CD4-positive, alpha-beta T cell treated with Interleukin-4 for 1 hour (primary cell): ENCODE results near the gene ARHGEF33.

ENCODE experiments used
- DNase-seq, 2 donors: peaks; one replicate each; pipeline ENCODE4 v3.0.0-alpha.2; 2020 to 2022

Gene ARHGEF33

DNA sequence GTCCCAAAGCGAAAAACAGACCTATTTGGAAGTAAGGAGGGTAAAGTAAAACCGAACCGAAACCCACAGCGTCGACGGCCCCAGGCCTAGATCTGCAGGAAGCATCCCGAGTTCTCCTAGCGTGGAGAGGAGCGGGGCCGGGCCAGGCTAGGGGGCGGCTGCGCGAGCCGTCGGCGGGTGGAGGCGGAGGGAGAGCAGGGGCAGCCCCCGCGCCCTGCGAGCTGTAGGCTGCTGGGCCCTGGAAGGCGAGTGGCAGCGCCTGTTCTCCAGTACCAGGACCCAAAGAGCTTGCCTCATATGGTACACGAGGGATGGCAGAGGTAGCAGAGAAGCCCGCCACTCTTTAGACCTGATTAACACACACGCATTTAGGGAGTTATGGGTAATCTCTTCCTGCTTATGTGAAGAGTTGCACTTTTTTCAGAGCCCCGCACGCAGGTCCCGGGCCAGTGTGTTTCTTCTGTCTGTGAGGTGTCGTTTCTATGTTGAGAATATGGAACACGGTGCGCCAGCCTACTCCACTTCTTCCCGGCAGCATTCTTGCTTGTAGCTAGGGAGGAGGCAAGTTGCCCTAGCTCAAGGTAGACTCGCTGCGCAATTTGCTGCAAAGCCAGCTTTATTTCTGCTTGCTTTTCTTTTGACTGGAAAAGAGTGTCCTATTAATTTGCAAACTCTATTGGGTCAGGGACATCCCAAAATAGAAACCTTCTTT lies 71.1 kb downstream of the ARHGEF33 start:
- DNase-seq, result no peak

DNA sequence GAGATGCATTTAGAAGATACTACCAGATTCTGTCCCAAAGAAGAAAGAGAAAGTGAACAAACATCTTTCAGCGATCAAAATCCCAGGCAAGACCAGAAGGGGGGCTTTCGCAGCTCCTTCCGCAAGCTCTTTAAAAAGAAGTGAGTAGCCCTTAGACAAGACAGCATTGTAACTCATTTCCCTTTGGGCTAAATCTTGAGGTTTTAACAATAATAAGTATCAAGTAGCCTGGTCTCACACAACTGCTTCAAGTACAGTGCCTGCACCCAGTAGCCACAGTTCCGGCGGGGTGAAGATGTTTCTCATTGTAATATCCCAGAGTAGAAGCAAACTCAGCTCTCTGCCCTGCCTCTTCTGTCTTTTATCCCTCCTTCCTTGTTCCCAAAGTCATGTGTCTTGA lies 76.3 kb downstream of the ARHGEF33 start:
- DNase-seq, result no peak

DNA sequence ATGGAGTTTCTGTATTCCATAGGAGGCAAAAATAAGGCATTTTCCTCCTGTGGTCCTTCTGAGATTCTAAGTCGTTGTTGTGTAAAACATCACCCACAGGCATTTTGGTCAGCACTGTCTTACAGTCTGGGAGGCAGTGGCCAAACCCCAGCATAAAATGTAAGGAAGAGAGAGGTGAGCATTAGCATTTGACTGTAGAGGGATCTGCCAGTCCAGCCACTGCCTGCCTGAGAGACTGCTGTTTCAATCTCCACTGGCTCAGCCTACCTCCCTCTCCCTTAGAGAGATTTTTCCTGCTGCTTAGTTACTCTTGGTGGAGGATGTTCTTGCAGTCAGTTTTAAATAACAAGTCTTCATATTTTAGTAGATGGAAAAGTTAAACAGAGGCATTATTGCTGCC lies 77.0 kb downstream of the ARHGEF33 start:
- no peak for DNase-seq

DNA sequence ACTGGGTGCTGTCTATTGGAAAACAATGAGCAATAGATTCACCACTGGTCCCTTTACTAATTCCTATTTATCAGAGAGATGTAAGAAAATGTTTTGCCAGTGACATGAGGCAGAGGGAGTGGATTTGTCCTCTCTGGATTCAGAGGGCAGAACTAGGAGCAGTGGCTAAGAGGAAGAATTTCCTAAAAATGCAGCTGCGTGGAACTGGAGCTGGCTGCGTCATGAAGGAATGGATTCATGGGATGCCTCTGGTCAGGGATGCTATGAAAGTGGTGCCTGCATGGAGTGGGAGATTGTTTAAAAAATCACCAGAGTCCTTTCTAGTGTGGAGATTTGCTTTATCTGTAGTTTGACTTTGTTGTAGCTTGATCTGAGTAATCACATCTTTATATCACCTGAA lies 78.3 kb downstream of the ARHGEF33 start:
- DNase-seq, result no peak

DNA sequence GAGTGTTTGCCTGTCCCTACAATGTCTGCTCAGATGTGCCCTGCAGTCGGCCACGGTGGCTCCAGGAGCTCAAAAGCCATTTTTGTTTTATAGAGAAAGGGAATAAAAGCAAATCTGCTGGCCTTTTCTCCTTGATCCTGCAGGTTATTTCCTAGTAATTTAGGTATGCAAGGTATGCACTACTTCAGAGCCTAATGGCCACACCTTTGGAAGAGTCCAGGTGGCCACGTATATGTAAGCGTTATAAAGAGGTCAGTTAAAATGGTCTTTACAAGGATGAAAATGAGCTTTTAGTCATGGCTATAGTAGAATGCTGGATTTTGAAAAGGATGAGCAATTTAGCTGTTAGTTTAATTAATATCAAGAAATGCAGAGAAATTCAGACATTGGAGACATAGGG lies 81.7 kb downstream of the ARHGEF33 start:
- no peak for DNase-seq

DNA sequence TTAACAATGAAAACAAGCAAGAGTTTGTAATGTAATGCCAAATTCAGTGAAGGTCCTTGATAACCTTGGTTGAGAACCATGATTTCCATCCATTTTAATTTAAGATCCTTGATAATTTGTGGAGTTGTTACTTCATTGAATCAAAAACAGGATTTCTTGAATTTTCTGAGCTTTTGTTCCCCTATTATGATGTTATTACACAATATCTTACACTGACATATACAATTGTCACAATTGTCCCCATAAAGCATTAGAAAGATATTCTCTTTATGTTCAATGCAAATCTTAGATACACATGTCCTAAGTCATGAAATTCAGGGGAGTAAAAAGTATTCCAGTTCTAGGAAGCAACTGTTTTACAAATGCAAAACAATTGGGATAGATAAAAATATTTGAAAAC lies 83.6 kb downstream of the ARHGEF33 start:
- no peak for DNase-seq

DNA sequence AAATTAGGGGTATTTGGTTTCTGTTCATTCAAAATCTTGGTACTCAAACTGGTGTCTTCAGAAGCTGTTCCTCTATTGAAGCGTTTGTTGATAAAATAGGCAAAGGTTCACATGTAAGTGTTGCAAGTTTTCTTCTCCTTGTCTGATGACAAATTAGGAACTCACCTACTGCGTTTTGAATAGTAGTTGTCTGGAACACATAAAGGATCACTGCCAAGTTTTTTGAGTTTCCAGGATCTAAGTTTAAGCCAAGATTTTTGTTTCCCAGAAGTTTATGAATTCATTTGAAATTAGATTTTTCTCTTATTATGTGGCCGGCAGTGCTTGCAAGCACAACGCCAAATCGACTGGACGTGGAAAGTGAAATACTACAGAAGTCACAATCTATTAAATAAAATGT lies 85.4 kb downstream of the ARHGEF33 start:
- DNase-seq, result no peak

DNA sequence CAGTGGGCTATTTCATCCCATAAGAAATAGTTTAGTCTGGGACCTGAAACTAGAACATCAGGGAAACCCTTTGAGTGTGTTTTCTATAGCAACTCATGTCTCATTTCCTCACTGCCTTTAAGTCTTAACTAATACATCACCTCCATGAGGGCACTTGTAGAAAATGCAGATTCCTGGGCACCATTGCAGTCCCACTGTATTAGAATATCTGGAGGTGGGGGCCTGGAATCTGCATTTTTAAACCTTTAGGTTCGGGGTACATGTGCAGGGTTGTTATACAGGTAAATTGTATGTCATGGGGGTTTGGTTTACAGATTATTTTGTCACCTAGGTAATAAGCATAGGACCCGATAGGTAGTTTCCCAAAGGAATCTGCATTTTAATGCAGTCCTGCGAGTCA lies 87.4 kb downstream of the ARHGEF33 start:
- no peak for DNase-seq

DNA sequence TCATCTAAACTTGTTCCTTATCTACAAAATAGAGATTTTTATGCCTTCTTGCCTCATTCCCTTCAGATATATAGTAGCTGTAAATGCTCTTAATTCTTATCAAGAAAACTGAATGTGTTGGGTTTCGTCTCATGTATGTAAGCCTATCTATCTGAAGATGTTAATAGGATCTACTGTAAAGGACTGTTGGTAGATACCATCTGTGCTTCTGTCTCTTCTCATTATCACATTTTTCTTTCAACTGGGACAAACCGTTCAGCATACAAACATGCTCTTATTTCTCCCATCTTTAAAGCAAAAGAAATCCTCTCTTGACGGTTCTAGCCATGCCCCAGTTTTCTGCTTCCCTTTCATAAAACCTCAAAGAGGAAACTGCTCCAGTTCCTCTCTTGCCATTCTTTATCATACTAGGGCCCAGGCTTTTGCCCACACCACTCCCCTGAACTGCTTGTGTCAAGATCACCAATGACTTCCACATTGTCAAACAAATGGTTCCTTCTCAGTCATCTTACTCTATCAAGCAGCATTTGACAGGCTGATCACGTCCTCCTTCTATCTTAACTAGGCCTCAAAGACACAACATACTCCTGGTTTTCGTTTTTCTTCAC lies 88.7 kb downstream of the ARHGEF33 start:
- DNase-seq, result no peak

DNA sequence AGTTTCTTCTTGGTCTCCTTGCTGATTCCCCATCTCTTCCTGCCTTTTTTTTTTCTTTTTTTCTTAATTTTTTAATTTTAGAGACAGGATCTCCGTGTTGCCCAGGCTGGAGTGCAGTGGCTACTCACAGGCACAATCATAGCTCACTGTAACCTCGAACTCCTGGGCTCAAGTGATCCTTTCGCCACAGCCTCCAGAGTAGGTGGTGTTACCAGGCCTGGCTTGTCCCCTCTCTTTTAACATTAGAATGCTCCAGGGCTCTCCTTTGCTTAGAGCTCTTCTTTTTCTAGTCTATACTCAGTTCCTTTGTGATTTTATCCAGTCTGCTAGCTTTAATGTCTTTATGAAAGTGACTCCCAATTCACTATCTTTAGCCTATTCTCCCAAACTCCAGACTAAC lies 89.2 kb downstream of the ARHGEF33 start:
- no peak for DNase-seq

DNA sequence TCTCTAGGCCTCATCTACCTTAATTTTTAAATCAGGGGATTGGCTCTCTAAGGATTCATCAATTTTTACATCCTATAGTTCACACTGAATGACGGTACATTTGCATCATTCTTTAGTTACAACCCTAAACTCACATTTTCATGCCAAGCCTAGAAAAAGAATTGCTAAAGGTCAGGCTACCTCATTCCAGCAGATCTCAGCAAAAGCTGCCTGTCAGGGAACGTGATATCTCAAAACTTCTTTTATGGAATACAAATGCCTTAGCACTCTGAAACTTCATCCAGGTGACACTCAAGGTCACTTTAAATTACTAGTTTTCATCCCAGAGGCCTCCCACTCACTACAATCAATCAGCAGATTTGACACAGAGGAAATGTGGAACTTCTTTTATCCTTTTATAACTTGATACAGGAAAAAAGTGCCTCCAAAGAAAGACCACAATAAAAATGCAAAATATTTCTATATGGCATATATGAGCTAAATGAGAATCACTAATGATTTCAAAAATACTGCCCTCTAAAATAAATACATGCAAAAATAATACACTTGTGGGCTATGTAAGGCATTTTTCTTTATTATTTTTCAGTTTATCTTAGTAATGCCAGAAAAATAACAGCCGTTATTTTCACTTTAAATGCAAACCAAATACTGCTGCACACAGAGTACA lies 91.5 kb downstream of the ARHGEF33 start:
- DNase-seq, result no peak

DNA sequence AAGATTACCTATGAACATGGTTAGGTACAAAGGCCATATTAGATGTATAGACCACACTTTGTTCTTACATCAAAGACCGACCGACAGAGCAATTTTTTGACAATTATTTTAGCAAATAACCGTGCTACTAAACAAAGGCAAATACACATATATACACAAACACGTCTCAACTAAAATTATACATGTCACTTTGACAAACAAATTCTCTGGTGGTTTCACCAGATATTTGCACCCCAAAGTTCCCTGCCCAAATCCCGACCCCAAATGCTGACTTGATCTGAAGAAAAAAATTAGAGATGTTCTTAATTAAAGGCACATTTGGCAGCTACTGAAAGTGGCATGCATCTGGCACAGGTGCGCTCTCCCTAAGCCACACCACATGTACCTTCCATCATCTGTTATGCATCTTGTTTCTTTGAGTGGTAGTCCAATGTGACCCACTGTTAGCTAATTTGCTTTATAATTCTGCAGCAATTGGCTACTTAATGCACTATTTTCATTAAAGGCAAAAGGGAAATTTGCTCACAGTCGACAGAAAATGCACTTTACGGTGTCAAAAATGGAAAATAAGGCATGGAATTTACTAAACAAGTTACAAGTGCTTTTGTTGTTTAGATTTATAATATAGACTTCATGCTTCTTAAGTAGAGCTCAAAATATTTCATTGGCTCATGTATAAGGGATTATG lies 92.1 kb downstream of the ARHGEF33 start:
- DNase-seq, result no peak

DNA sequence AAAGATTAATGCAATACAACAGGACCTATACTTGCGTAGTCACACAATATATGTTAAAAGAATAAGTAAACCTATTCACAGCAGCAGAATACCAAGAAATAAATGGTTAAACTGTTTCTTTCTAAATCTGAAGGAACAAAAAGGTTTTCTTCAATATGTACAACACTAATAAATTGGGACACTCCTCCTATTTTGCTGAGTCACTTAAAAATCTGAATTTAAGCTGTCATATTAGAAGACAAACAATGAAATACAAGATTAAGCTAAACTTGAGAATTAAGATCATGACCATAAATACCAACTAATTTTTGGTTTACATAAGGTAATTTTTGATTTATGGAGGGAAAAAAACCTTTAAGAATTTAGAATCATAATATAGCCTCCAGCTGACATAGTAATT lies 92.8 kb downstream of the ARHGEF33 start:
- DNase-seq, result no peak

DNA sequence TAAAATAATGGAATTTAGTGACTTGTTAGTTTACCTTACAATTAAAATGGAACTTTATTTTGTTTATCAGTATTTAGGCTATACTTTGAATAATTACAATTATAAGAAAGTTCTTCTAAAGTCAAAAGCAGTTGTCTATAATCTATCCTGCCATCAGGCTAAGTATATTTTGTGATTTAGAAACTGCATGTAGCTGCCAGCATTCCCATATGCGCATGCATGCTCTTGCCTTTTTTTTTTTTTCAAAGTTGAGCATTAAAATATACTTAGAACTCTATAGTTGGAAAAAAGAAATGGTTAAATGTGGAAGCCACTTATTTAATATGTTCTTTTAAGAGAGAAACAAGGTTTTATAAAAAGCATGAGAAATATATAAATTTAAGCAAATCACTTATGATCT lies 99.0 kb downstream of the ARHGEF33 start:
- DNase-seq, result no peak

DNA sequence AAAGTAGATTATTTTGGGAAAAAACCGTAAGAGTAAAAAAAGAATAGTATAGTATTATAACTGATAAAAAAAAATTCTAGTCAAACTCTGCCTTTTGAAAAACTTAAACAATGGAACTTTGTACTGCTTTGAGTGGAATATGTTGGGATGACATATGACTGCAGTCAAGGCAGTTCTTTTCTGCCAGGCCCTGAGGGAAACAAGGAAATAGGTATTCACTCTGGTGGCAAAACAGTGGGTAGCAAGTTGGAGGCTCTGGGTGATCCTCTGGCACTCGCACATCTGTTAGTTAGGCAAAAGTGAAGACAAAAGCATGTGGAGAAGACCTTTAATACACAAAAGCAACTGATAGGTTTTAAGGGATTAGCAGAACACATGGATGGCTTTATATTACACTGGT lies 102.2 kb downstream of the ARHGEF33 start:
- DNase-seq, result no peak

DNA sequence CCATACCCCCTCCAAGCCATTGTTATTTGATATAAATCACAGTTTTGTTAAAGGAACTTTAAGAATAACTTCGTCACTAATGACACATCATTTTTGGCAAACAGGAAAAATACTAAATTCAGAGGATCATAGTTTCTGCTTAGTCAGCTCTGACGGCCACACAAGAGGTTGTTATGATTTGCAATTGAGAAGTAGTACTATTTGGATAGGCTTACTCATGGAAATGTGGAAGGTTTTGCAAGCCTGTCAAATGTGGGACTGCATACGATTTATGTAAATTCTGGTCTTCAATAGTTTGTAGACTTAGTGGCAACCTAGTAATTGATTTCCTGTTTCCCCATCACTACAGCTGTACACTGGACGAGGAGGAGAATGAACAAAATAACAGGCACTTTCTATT lies 108.1 kb downstream of the ARHGEF33 start:
- no peak for DNase-seq

DNA sequence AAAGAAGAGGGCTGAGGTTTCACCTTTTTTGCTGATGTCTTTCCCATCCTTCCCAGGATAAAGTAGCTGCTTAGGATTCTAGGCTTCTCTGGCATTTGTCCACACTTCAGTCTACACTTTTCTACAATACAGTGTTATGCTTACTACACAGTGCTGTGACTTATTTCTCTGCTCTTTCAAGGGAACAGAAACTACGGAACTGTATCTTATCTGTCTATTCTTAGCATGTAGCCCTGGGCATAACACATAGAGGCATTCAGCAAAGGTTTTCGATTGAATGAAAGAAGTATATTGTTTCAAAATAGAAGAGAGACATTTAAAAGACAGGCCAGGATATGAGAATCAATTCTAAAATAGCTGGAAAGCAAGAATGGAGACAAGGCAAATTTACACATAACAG lies 110.9 kb downstream of the ARHGEF33 start:
- DNase-seq, result no peak

DNA sequence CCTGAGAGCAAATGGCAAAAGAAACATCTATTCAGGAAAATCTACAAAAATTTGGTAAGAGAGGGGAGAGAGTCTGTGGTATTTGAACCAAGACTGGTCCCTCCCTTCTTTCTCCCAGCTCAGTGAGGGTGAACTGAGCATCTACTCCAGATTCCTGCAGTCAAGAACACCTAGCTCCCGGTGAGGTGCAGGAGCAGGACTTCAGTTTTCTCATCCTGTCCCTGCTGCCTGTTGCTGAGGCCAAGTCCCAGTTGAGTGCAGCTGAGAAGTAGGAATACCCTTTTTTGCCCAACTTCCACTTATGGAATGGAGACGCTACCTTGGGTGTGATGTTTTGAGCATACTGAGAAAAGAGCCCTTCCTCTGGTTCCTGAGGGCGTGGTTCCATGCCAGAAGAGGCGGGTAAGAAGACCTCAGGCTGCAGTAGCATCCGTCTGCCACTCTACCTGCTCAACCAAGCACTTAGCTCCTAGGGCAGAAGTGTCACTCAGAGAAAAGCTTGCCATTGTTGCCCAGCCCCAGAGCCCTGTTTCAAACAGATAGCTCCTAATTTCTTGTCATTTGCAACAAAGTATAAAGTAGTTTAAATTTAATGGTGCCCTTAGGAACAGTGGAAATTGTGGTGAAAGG lies 118.3 kb downstream of the ARHGEF33 start:
- no peak for DNase-seq

DNA sequence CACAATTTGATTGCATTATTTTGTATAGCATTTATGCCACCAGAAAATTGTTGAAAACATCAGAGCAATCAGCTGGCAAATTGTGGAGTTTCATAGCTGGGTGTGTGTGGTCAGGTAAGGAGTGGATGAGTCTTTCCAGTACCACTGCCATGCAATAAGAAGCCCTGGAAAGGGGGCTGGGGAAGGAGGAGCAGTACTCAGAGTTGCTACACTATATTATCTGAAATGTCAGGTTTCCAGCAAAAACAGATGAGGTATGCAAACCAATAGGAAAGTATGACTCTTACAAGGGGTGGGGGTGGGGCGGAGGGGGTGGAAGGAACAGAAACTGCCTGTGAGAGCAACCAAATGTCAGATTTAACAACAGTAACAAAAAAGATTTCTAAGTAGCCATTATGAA lies 119.0 kb downstream of the ARHGEF33 start:
- DNase-seq, result no peak

DNA sequence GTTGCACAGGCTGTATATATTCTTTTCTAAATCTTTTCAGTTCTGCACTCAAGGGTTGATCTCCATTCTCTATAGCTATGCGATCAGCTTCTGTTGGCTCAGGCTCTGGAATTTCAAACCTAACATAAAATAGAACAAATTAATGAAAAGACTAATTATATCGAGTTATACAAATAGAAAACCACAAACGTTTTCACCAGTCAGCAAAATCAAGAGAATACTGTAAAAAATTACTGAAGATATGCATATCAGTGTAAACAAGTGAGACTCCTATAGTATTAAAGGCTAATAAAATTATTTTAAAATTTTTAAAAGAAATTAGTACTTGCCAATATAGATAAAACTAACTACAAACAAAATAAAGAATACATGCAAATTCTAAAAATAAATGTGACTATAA lies 124.2 kb downstream of the ARHGEF33 start:
- no peak for DNase-seq

DNA sequence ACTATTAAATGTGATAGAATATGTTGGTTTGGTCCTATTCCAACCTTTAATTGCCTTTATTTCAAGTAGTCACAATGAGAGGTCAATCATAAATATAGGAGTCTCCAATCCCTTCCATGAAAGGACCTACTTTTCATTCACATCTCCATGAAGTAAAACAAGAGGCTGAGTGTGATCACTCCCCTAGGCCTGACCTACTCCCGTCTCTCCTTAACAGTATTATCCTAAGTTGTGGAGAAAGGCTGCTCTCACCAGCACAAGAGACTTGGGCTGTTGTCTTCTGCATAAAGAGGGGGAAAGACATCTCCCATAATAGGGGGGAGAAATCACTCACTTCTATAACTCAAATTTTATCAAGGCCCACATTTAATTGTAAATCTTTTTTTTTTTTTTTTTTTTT lies 125.7 kb downstream of the ARHGEF33 start:
- no peak for DNase-seq

DNA sequence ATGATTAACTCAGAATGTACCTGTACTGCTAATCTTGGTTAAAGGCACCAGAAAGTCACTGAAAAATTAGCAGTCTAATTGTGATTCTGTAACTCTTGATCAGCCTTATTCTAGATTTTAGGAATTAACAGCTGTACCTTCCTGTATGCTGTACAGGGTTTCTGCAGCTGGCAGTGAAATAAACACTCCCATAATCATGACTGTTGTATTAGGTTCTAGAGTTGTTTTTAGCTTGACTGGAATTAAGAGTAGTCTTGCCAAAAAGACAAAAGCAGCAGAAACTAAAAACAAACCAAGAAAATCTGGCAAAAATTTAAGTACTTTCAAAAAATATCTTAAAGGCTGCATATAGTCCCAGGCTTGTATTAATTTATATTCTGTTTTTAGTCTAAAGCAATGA lies 127.7 kb downstream of the ARHGEF33 start:
- no peak for DNase-seq

DNA sequence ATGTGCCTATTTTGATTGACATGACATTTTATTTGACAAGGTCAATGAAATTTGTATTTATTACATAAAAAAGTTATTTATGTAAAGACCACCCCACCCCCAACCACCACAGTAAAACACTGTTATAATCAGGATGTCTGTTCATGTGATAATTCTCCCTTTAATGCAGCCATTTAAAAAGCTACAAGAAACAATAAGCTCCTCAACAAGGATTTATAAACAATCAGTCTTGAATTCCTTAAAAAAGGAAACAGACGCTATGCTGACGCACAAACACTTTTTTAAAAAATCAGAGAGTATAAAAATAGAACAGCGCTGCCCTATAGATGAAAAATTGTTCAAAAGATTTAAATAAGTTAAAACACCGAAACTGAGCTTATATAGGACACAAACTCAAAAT lies 129.0 kb downstream of the ARHGEF33 start:
- no peak for DNase-seq

DNA sequence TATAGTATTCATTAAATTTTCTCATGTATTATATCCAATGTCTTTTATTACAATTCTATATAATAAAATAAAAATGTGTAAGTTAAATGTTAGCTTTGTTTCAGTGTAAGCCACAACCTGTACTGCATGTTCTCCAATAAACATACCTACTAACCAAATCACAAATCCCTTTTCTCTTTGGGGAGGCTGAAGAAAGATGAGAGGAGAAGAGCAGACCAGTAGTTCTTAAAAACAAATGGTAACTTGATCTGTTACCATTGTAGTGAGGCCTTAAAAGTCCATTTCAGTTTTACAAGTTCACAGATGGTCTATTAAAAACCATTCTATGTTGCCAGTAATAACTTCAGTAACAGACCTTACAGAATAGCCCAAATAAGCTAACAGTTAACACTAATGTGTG lies 130.7 kb downstream of the ARHGEF33 start:
- DNase-seq, result no peak
